Thymus (tissue), 11 donors: ENCODE data around the gene SYNCRIP. TPM values are rescaled to one million over a fixed set of nuclear protein-coding genes. Genes with fewer than 3 reads are reported as not detected.

Source experiments
- DNase-seq, 9 donors: peaks; one replicate each; pipeline ENCODE4 v3.0.0-alpha.2; 2013; ENCODE audit warnings: low spot score in 9 of 9, low read depth in 6 of 9, missing footprints in 1 of 9
- H3K27ac ChIP-seq, 2 donors: one replicate each; pipeline ENCODE4 v1.5.1; 2013; ENCODE audit warnings: control low read depth in 1 of 2, low read depth in 1 of 2, low read length in 1 of 2, mild to moderate bottlenecking in 1 of 2, moderate library complexity in 1 of 2
- H3K27me3 ChIP-seq, 2 donors: one replicate each; pipeline ENCODE4 v1.5.1; 2013; ENCODE audit warnings: low read length in 1 of 2; ENCODE audit not compliant: control insufficient read depth in 2 of 2, insufficient read depth in 1 of 2
- H3K36me3 ChIP-seq, 2 donors: one replicate each; pipeline ENCODE4 v1.5.1; 2013; ENCODE audit warnings: low read length in 1 of 2, mild to moderate bottlenecking in 1 of 2, moderate library complexity in 1 of 2; ENCODE audit not compliant: control insufficient read depth in 2 of 2, insufficient read depth in 2 of 2
- H3K4me1 ChIP-seq, 2 donors: one replicate each; pipeline ENCODE4 v1.5.1; 2013; ENCODE audit warnings: low read length in 2 of 2; ENCODE audit not compliant: control insufficient read depth in 2 of 2, insufficient read depth in 2 of 2
- H3K4me3 ChIP-seq, 2 donors: one replicate each; pipeline ENCODE4 v1.5.1; 2013; ENCODE audit warnings: low read length in 2 of 2, control low read depth in 1 of 2, mild to moderate bottlenecking in 1 of 2
- H3K9me3 ChIP-seq, 2 donors: one replicate each; pipeline ENCODE4 v1.5.1; 2013; ENCODE audit warnings: low read length in 1 of 2, mild to moderate bottlenecking in 1 of 2; ENCODE audit not compliant: control insufficient read depth in 2 of 2, insufficient read depth in 1 of 2
- WGBS: extraction: QIAGEN DNeasy Blood & Tissue Kit; methylation state at CpG from one replicate; pipeline ENCODE4 v1.1.7; 2013; 5-methylcytosine and 5-hydroxymethylcytosine counted together
- polyA plus RNA-seq: library from polyadenylated mRNA; stranded (reverse); fragments of 200-250 nt; gene quantifications from one replicate; pipeline ENCODE4 v1.2.3, GENCODE V29; 2013
- total RNA-seq: library from RNA; stranded (reverse); fragments of 120-200 nt; gene quantifications from one replicate; pipeline ENCODE4 v1.2.4, GENCODE V29; 2013
- donor health status: healthy.

SYNCRIP gene
- total and polyA plus RNA-seq, 2 donors, result 50.6 to 74.7 TPM

DNA sequence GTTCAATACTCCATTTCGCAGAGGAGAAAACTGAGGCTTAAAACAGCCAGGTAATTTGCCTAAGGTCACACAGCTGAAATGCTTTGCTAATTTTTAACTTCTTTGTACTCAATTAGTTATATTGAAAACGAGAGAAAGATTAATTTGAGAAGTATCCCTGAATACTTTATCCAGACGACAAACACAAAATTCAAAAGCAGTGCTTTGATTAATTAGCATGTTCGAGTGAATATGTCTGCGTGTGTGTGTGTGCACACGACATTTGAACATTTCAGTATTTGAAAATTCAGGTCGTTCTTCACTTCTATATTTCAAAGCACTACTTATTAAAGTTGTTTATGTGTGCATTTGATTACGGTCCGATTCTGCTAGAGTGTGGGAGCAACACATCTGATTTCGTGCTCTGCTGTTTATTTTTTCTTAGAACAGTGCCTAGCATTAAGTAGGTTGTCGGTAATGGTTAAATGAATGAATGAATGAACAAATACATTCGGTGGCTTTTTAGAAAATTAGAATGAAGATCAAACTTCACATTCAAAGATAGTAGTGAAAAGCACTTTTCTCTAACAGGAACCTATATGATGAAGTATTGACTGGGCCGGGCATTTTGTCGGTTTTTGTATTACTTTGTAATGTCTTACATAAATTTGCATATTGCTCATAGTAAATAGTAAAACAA is 36.9 kb upstream of the SYNCRIP start:
- no peak for DNase-seq
- Histone ChIP-seq H3K27ac (peak overlapping the region in 1 of 2 donors; percentile 84), H3K36me3 (peaks cover 6 to 19% of the 10 kb centered on the region in 2 donors), H3K9me3 (no peaks in the 10 kb centered on the region), H3K4me1 (peaks cover 15% of the 10 kb centered on the region in 2 donors), H3K4me3 (peak overlapping the region; percentile 73 to 82), H3K27me3 (no peaks in the 10 kb centered on the region)
- WGBS, result 43% methylated on average over 14 of the region's 14 CpGs

DNA sequence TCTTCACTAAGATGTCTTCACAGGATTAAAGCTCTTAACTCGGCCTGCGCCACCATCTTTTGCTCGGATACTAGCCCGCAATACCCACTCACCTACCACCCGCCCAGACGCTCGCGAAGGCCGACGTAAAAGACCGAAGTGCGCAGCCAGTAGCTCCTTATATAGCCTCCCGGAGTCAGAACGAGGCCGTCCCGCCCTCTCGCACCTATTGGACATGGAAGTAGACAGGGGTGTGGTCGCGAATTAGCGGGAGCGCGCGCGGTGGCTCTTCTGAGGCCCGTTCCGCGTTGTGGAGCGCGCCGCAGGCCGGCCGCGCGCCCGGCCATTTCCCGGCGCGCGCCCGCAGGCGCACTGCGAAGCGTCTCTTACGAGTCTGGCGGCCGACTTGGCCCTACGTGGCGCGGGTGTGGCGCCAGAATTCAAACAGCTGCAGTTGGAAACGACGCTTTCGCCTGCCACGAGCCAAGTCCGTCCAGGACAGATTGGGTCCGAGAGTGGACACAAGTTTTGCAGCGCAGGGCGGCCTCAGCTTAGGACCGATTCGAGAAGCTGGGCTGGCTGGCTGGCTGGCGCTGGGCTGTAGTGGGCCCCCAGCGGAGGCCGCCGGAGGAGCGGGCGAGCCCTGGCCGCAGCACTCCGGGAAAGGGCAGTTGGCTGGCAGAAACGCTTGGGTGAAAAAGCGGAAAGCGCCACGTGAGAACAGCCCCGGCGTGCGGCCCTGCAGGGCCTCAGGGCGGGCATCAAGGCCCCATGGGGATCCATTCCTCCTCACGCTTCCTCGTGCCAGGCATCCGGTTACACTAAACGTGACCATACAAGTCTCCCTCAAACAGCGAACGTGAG is 36.1 kb upstream of the SYNCRIP start:
- peak overlapping the region; percentile 79 to 82 for H3K4me3 ChIP-seq
- no peaks in the 10 kb centered on the region for H3K27me3 ChIP-seq
- H3K27ac ChIP-seq, result peak overlapping the region; percentile 93 to 96
- no peaks in the 10 kb centered on the region for H3K9me3 ChIP-seq
- peaks cover 15% of the 10 kb centered on the region in 2 donors for H3K4me1 ChIP-seq
- peaks cover 8 to 25% of the 10 kb centered on the region in 2 donors for H3K36me3 ChIP-seq
- under 1% methylated on average over 82 of the region's 82 CpGs for WGBS
- peak; percentile 98 to 100 (median 99) for DNase-seq

DNA sequence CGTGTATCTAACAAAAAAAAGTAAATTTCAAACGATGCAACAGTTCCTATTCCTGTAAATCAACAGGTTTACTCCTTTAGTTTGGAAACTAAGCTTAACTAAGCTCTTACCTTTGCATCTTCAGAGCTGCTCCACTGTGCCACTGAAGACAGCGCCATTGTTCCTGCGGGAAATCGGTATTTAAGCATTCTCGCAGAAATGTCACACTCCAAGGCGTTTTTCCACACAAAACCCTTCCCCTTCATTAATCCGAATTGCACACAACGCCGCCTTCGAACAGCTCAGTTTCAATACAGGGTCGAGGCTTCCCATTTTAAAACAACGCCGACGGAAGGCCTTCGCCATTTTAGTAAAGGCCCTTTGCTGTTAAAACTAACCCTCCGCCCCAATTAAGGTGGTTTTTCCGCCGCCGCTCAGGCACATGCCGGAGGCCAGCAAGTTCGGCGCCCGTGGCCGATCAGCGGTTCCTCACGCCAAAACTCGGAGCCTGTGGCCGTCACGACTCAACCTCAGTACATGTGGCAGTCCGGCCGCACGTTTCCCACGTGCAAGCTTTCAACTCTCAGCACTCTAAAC is 35.4 kb upstream of the SYNCRIP start:
- under 1% methylated on average over 34 of the region's 34 CpGs for WGBS
- Histone ChIP-seq H3K4me3 (peak overlapping the region; percentile 79 to 82), H3K27me3 (no peaks in the 10 kb centered on the region), H3K9me3 (no peaks in the 10 kb centered on the region), H3K36me3 (peaks cover 8 to 32% of the 10 kb centered on the region in 2 donors), H3K4me1 (peaks cover 15% of the 10 kb centered on the region in 2 donors), H3K27ac (peak overlapping the region; percentile 93 to 96)
- no peak for DNase-seq

DNA sequence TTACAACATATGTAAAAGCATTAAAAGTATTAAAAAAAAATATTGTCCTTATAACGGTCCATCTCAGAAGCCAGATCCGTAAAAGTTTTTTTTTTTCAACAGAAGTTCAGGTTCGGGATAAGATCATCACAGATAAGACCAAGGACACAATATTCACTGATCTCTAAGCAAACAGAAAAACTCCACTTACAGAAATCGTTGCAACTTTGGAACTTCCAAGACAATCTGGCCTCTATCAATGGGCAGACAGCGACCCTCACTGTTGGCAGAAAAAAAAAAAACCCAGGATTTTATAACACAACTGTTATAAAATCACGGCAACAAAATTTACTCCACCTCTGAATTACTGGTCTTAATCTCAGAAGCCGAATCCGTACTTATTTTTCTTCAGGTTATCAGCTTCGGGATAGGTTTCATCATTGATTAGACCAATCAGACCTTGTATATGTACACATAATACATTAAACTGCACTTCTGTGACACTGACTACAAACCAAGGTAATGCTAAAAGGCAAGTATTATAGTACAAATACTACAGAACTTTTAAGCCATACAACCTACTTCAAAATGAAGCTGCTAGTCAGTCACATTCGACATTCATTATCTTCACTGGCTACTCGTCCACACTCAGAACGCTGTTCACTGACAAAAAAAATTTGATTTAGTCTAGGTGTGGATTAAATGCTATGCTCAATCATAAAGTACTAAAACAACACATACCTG is 34.7 kb upstream of the SYNCRIP start:
- H3K36me3 ChIP-seq, result peaks cover 8 to 38% of the 10 kb centered on the region in 2 donors
- H3K9me3 ChIP-seq, result no peaks in the 10 kb centered on the region
- peak overlapping the region in 1 of 2 donors; percentile 34 for H3K27ac ChIP-seq
- DNase-seq, result peak in 1 of 9 donors; percentile 45
- H3K4me1 ChIP-seq, result peaks cover 15% of the 10 kb centered on the region in 2 donors
- peak overlapping the region; percentile 79 to 82 for H3K4me3 ChIP-seq
- no peaks in the 10 kb centered on the region for H3K27me3 ChIP-seq
- under 1% methylated on average over 12 of the region's 12 CpGs for WGBS

GRCh38 chr6:85676086-85676729 is 33.5 kb upstream of the SYNCRIP start:
- no peaks in the 10 kb centered on the region for H3K9me3 ChIP-seq
- DNase-seq, result no peak
- H3K4me3 ChIP-seq, result peak overlapping the region; percentile 79 to 82
- peaks cover 8 to 40% of the 10 kb centered on the region in 2 donors for H3K36me3 ChIP-seq
- H3K27ac ChIP-seq, result no peak overlapping the region
- WGBS, result 29% methylated on average over 6 of the region's 6 CpGs
- no peaks in the 10 kb centered on the region for H3K27me3 ChIP-seq
- peaks cover 15% of the 10 kb centered on the region in 2 donors for H3K4me1 ChIP-seq

DNA sequence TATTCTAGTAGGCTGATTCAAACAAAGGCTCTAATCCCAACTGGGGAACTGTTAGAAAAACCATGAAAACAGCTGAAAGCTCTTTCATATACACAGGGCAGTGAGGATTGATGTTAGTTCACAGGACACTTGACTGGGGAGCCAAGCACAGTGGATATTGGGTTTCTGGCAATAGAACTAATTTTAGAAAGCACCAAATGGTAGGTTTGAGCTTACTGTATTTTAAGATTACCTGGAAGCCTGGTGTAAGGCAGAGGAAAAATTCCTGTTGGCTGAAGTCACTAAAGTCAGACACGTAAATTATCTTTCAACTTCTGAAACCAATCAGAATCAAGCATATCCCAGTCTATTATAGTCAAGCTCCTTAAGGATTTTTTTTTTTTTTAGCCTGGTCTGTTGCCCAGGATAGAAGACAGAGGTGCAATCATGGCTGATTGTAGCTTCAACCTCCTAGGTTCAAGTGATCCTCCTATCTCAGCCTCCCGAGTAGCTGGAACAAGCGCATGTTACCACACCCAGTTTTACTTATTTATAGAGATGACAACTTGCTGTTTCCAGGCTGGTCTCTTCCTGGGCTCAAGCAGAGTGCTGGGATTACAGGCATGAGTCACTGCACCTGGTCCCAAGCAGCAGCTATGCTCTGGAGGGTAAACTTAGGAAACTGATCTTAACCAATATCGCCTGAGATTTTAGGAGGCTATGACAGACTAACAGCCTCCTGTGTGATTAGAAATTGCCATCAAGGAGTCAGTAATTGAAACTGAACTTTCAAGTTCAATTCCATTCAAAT is 32.5 kb upstream of the SYNCRIP start:
- Histone ChIP-seq H3K4me1 (peaks cover 15 to 17% of the 10 kb centered on the region in 2 donors), H3K27me3 (no peaks in the 10 kb centered on the region), H3K27ac (peak overlapping the region in 1 of 2 donors; percentile 52), H3K36me3 (peaks cover 8 to 40% of the 10 kb centered on the region in 2 donors), H3K9me3 (no peaks in the 10 kb centered on the region), H3K4me3 (peak overlapping the region; percentile 79 to 82)
- no peak for DNase-seq
- WGBS, result 97% methylated on average over 4 of the region's 4 CpGs

DNA sequence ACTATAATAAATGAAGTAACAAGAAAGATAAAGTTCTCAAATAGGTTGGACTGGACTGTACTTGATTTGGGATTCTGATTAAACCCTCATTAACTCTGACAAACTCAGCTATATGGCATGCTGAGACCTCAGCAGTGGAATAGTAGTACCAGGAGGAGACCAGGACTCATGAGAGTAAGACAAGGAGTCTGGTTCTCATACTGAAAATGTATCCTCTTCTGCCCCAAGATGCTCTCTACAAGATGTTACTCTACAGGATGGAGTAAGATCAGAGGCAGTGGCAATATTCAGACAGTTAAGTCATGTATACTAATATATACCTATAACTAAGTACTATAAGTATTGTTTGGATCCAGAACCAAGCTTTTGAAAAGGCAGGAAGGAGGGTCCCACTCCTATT is 31.9 kb upstream of the SYNCRIP start:
- H3K27me3 ChIP-seq, result no peaks in the 10 kb centered on the region
- H3K9me3 ChIP-seq, result no peaks in the 10 kb centered on the region
- H3K4me3 ChIP-seq, result peak overlapping the region in 1 of 2 donors; percentile 9
- no peak overlapping the region for H3K27ac ChIP-seq
- peaks cover 19 to 20% of the 10 kb centered on the region in 2 donors for H3K4me1 ChIP-seq
- peaks cover 8 to 40% of the 10 kb centered on the region in 2 donors for H3K36me3 ChIP-seq
- DNase-seq, result no peak
